ENCODE measurements around the gene BAZ1A.

DNA sequence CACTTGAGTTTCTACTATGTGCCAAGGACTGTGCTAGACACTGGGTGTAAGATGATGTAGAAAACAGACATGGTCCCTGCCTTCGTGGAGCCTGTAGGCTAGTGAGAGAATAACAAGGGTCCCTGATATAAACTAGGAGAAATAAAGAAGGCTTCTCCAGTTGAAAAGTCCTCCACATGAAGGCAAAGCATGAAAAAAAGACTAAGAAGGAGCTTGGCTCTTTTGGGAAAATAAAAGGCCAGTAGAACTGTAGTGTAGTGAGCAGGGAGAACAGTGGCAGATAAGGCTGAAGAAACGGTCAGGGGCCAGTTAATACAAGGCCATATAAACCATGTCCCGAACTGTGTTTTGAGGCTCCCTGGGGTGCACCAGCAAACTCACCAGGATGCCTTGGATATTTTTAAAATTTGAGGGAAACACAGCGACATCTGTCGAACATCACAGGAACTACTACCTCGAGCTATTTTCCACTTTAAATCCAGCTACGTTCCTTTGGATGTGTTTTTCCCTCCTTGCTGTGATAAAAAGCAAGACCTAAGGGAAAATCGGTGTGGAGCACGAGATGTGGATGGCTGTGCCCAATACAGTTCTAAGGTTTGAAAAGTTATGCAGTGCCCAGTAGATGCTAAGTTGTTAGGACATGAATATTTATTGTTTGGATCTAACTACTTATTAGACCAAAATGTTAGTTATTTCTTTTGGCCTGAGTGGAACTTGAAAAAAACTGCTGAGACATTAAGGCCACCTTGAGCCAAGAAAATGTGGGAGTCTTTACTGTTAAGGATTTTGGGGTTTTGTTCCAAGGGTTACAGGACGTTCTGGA, 152.2 kb downstream of the BAZ1A start:
- TF ChIP-seq POLR2A (IDR thresholded peaks at IDR 0.05), result no peak
- TF ChIP-seq, protein P1, sequence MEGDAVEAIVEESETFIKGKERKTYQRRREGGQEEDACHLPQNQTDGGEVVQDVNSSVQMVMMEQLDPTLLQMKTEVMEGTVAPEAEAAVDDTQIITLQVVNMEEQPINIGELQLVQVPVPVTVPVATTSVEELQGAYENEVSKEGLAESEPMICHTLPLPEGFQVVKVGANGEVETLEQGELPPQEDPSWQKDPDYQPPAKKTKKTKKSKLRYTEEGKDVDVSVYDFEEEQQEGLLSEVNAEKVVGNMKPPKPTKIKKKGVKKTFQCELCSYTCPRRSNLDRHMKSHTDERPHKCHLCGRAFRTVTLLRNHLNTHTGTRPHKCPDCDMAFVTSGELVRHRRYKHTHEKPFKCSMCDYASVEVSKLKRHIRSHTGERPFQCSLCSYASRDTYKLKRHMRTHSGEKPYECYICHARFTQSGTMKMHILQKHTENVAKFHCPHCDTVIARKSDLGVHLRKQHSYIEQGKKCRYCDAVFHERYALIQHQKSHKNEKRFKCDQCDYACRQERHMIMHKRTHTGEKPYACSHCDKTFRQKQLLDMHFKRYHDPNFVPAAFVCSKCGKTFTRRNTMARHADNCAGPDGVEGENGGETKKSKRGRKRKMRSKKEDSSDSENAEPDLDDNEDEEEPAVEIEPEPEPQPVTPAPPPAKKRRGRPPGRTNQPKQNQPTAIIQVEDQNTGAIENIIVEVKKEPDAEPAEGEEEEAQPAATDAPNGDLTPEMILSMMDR (IDR thresholded peaks at IDR 0.05), result peak; percentile 78 to 90 (median 82)

Data from heart left ventricle (tissue), 13 donors.